HCT116 (cell line): ENCODE measurements around the gene ERMN. TPM values are rescaled to one million over a fixed set of nuclear protein-coding genes. Genes with fewer than 3 reads are reported as not detected.
A peak's percentile ranks its signal among the peaks of the same experiment; 100 is the strongest.

Source experiments
- ATAC-seq: fragments of 200-7000 bp; cut with Tn5 transposase; 2 replicates; pipeline ENCODE4 v1.9.1; 2020; ENCODE audit warnings: mild to moderate bottlenecking, moderate library complexity
- BruUV-seq: library from RNA; stranded (reverse); fragments of 400-500 nt; replicated peaks from 2 replicates; lab custom pipeline; 2021; lab: Mats Ljungman, UMichigan
- CTCF ChIA-PET: fragments of 300-600 bp; sonication (Branson Sonifier 250); formaldehyde crosslinking; loops from one replicate; lab custom pipeline; 2021; ENCODE audit warnings: antibody characterized with exemption; lab: Charles Lee
- POLR2A ChIA-PET: fragments of 300-600, 350-600 bp; sonication (Branson Sonifier 250); formaldehyde crosslinking; loops from one replicate; lab custom pipeline; 2021; ENCODE audit warnings: antibody characterized with exemption; lab: Charles Lee
- RAD21 ChIA-PET, 2 experiments: fragments of 300-600 bp; sonication (Branson Sonifier 250); formaldehyde crosslinking; loops; one replicate each; lab custom pipeline; 2023; ENCODE audit warnings: low total read pairs in 2 of 2; ENCODE audit not compliant: uncharacterized antibody in 2 of 2, unreplicated experiment in 2 of 2, low non-redundant PET in 1 of 2; lab: Charles Lee
- DNase-seq: peaks from one replicate; pipeline ENCODE4 v3.0.0-alpha.2; 2010; ENCODE audit warnings: low read depth, low spot score
- H2AFZ ChIP-seq: fragments of 200-600 bp; shearing (Covaris generic), sonication (generic); 2 replicates; pipeline ENCODE4 v1.6.1; 2017; ENCODE audit warnings: low read depth, mixed run types, mixed read lengths, antibody characterized with exemption, low read length; ENCODE audit not compliant: poor library complexity, severe bottlenecking
- H3K27ac ChIP-seq: 2 replicates; pipeline ENCODE4 v1.5.1; 2012; ENCODE audit warnings: low read depth, low read length
- H3K27me3 ChIP-seq: fragments of 200-600 bp; sonication (generic); 2 replicates; pipeline ENCODE4 v1.6.1; 2016; ENCODE audit warnings: mixed run types, low read length, mixed read lengths; ENCODE audit not compliant: insufficient read depth
- H3K36me3 ChIP-seq, 2 experiments: fragments of 200-500 bp in 1 of 2; fragments of 200-600 bp in 1 of 2; sonication (Bioruptor generic) in 1 of 2; sonication (generic) in 1 of 2; 2 replicates each; pipeline versions ENCODE4 v1.5.1 to v1.6.1; 2014 to 2016; ENCODE audit warnings: low read length in 2 of 2, inconsistent platforms in 1 of 2, mixed read lengths in 1 of 2, mixed run types in 1 of 2; ENCODE audit not compliant: insufficient read depth in 2 of 2, control insufficient read depth in 1 of 2
- H3K4me1 ChIP-seq, 2 experiments: fragments of 200-600 bp in 1 of 2; sonication (generic) in 1 of 2; 2 replicates each; pipeline versions ENCODE4 v1.5.1 to v1.6.1; 2012 to 2017; ENCODE audit warnings: low read length in 2 of 2, inconsistent platforms in 1 of 2, mild to moderate bottlenecking in 1 of 2, mixed read lengths in 1 of 2, mixed run types in 1 of 2, moderate library complexity in 1 of 2; ENCODE audit not compliant: insufficient read depth in 2 of 2, control insufficient read depth in 1 of 2
- H3K4me2 ChIP-seq: fragments of 200-600 bp; sonication (generic); 2 replicates; pipeline ENCODE4 v1.6.1; 2017; ENCODE audit warnings: mixed run types, low read length, mixed read lengths
- H3K4me3 ChIP-seq, 2 experiments: fragments of 200-600 bp in 1 of 2; sonication (generic) in 1 of 2; replicated peaks in 1 of 2; 2 replicates each; pipeline ENCODE4 v1.5.1; 2011 to 2016; ENCODE audit warnings: low read length in 2 of 2, control low read depth in 1 of 2, low read depth in 1 of 2, mild to moderate bottlenecking in 1 of 2, mixed read lengths in 1 of 2, mixed run types in 1 of 2
- H3K79me2 ChIP-seq: fragments of 200-600 bp; sonication (generic); 2 replicates; pipeline ENCODE4 v1.6.1; 2017; ENCODE audit warnings: mild to moderate bottlenecking, mixed run types, low read length, moderate library complexity, mixed read lengths; ENCODE audit not compliant: insufficient read depth
- H3K9ac ChIP-seq: fragments of 200-600 bp; sonication (generic); 2 replicates; pipeline ENCODE4 v1.6.1; 2016; ENCODE audit warnings: low read length, mixed read lengths
- H3K9me2 ChIP-seq: fragments of 200-600 bp; sonication (generic), shearing (Covaris generic); 2 replicates; pipeline ENCODE4 v1.6.1; 2017; ENCODE audit warnings: mixed run types, mild to moderate bottlenecking, moderate library complexity; ENCODE audit not compliant: insufficient read depth
- H3K9me3 ChIP-seq, 2 experiments: fragments of 200-500 bp in 1 of 2; fragments of 200-600 bp in 1 of 2; sonication (Bioruptor generic) in 1 of 2; sonication (generic) in 1 of 2; 2 replicates each; pipeline ENCODE4 v1.6.1; 2014 to 2017; ENCODE audit warnings: low read length in 2 of 2, mixed read lengths in 2 of 2, inconsistent platforms in 1 of 2, low read depth in 1 of 2, mild to moderate bottlenecking in 1 of 2, mixed run types in 1 of 2, moderate library complexity in 1 of 2; ENCODE audit not compliant: control insufficient read depth in 1 of 2, insufficient read depth in 1 of 2
- H4K20me1 ChIP-seq: fragments of 200-600 bp; sonication (generic), shearing (Covaris generic); 2 replicates; pipeline ENCODE4 v1.6.1; 2017; ENCODE audit warnings: mixed run types, mild to moderate bottlenecking, moderate library complexity; ENCODE audit not compliant: insufficient read depth
- ELF1 ChIP-seq: IDR thresholded peaks from 2 replicates; pipeline ENCODE4 v1.6.1; 2012; ENCODE audit warnings: low read depth, borderline replicate concordance
- EZH2phosphoT487 ChIP-seq: fragments of 200-600 bp; IDR thresholded peaks from 2 replicates; pipeline ENCODE4 v1.6.1; 2018; ENCODE audit warnings: antibody characterized with exemption, borderline replicate concordance
- JUND ChIP-seq: IDR thresholded peaks from 2 replicates; pipeline ENCODE4 v1.6.1; 2012
- RAD21 ChIP-seq: IDR thresholded peaks from 2 replicates; pipeline ENCODE4 v1.6.1; 2012; ENCODE audit warnings: low read depth, mild to moderate bottlenecking
- intact Hi-C: fragments of 100-400 bp; cut with micrococcal nuclease; formaldehyde crosslinking; loops from 2 replicates; pipeline ENCODE4 v1.10.0; 2022
- total RNA-seq: library from RNA; stranded (reverse); gene quantifications from one replicate; pipeline ENCODE4 v1.2.1, GENCODE V29; 2021; ENCODE audit not compliant: unreplicated experiment
- TF ChIP-seq, protein P1 (sequence below), 3 experiments: fragments of 200-600 bp in 1 of 3; sonication (generic) in 1 of 3; IDR thresholded peaks in 2 of 3; conservative IDR thresholded peaks in 1 of 3; 2 replicates each; pipeline ENCODE4 v1.5.1; 2012 to 2017; ENCODE audit warnings: low read depth in 2 of 3, low read length in 2 of 3, antibody characterized with exemption in 1 of 3, borderline replicate concordance in 1 of 3, control low read depth in 1 of 3, mild to moderate bottlenecking in 1 of 3, mixed read lengths in 1 of 3, mixed run types in 1 of 3, moderate library complexity in 1 of 3; ENCODE audit not compliant: insufficient read depth in 1 of 3

ERMN gene
- total RNA-seq, 1 experiment from 2014 or later, result not detected

DNA sequence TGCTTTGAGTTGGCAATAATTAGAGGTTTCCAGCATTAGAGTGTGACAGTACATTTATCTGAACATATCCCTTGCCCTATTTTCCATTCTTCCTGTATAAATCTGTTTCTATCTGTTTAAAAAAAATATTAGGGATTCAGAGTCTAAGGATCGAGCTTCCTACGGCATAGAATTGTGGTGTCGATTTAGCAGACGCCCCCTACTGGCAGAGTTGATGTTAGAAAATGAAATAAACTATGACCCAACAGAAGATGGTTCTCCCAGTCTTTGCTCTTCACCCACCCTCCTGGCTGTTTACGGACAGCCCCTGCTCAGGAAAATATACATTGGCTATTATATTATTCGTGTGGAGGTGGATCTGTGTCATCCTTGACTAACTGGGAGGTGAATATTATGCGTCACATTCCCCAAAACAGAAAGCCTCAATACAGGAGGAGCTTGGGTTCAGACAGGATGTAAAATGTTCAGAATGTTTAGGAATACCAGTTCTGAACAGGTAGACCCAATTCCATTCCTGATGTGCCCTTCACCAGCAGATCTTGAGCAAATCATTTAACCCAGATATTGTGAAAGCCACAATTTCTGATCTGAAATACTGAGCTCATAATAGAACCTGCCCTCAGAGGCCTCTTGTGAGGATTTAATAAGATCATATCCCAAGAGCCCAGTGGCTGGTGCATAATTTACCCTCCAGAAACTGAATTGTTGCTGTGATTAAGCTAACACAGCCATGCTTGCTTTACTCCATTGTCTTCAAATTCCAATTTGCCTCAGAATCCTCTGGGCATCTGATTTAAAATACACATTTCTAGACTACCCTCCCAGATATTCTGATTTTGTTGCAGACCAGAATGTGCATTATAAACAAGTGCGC is 10.8 kb upstream of the ERMN start:
- ATAC-seq (peak; percentile 98), DNase-seq (peak; percentile 39)
- Histone ChIP-seq H3K27me3 (no peaks in the 10 kb centered on the region), H3K9me3 (no peaks in the 10 kb centered on the region), H4K20me1 (no peaks in the 10 kb centered on the region), H3K4me3 (no peak overlapping the region), H3K79me2 (no peaks in the 10 kb centered on the region), H3K4me1 (peaks cover 0 to 4% of the 10 kb centered on the region in 2 experiments; a peak in 1 of 4 replicates), H3K9ac (no peak overlapping the region), H3K27ac (no peak overlapping the region), H3K36me3 (no peaks in the 10 kb centered on the region), H3K9me2 (no peaks in the 10 kb centered on the region), H3K4me2 (peak overlapping the region; percentile 45), H2AFZ (peak overlapping the region; percentile 98)
- ChIA-PET RAD21 (interaction anchor here in 1 of 2 experiments (1.2 kb wide), 1 partner anchor 9 kb away, joined by 3 read pairs; no protein-coding TSS in a partner anchor), POLR2A (no interaction called here), CTCF (interaction anchor here (0.6 to 3.9 kb wide), 18 partner anchors 10 to 1963 kb away, joined by 3 to 59 read pairs (median 4); partner anchors contain the start of genes ERMN and GALNT5)
- intact Hi-C loops, result no loop called here
- no peak for TF ChIP-seq EZH2phosphoT487
- TF ChIP-seq RAD21, result peak; percentile 39; the same call in 1 of the 2 replicates
- no peak for TF ChIP-seq ELF1
- TF ChIP-seq, protein P1, sequence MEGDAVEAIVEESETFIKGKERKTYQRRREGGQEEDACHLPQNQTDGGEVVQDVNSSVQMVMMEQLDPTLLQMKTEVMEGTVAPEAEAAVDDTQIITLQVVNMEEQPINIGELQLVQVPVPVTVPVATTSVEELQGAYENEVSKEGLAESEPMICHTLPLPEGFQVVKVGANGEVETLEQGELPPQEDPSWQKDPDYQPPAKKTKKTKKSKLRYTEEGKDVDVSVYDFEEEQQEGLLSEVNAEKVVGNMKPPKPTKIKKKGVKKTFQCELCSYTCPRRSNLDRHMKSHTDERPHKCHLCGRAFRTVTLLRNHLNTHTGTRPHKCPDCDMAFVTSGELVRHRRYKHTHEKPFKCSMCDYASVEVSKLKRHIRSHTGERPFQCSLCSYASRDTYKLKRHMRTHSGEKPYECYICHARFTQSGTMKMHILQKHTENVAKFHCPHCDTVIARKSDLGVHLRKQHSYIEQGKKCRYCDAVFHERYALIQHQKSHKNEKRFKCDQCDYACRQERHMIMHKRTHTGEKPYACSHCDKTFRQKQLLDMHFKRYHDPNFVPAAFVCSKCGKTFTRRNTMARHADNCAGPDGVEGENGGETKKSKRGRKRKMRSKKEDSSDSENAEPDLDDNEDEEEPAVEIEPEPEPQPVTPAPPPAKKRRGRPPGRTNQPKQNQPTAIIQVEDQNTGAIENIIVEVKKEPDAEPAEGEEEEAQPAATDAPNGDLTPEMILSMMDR (IDR thresholded peaks at IDR 0.05 in 2 of 3, conservative IDR thresholded peaks at IDR 0.05 in 1 of 3; ENCODE audit: borderline replicate concordance in 1 of 3, insufficient read depth in 1 of 3, low read depth in 2 of 3, low read length in 2 of 3), result peak; percentile 31 to 85 (median 69); a peak in 5 of 6 replicates
- TF ChIP-seq JUND, result no peak
- no TSS peak for BruUV-seq
